Mesenchymal stem cell (in vitro differentiated cells and primary cell): ENCODE data around the gene TEX12.

Experiments
- DNase-seq: peaks from one replicate; pipeline ENCODE4 v3.0.0-alpha.2; 2013
- H2AFZ ChIP-seq: one replicate; pipeline ENCODE4 v1.6.1; 2013; ENCODE audit warnings: low read depth, mild to moderate bottlenecking, control low read depth, inconsistent platforms, low read length, moderate library complexity
- H2AK5ac ChIP-seq: 2 replicates; pipeline ENCODE4 v1.6.1; 2013; ENCODE audit warnings: low read length, moderate library complexity, mild to moderate bottlenecking, inconsistent platforms; ENCODE audit not compliant: severe bottlenecking
- H2BK120ac ChIP-seq: one replicate; pipeline ENCODE4 v1.6.1; 2013; ENCODE audit warnings: low read depth, mild to moderate bottlenecking, inconsistent platforms, low read length, moderate library complexity
- H2BK12ac ChIP-seq, 2 experiments: one replicate each; pipeline ENCODE4 v1.6.1; 2013; ENCODE audit warnings: inconsistent platforms in 2 of 2, low read length in 2 of 2, mild to moderate bottlenecking in 2 of 2, moderate library complexity in 2 of 2, control low read depth in 1 of 2
- H2BK15ac ChIP-seq: one replicate; pipeline ENCODE4 v1.6.1; 2013; ENCODE audit warnings: mild to moderate bottlenecking, low read depth, inconsistent platforms; ENCODE audit not compliant: poor library complexity, severe bottlenecking
- H2BK5ac ChIP-seq: 2 replicates; pipeline ENCODE4 v1.6.1; 2013; ENCODE audit warnings: low read depth, mild to moderate bottlenecking, low read length, control low read depth, inconsistent platforms; ENCODE audit not compliant: poor library complexity, severe bottlenecking
- H3K14ac ChIP-seq, 2 experiments: one replicate each; pipeline ENCODE4 v1.6.1; 2013; ENCODE audit warnings: inconsistent platforms in 2 of 2, low read length in 2 of 2, control low read depth in 1 of 2, mild to moderate bottlenecking in 1 of 2, moderate library complexity in 1 of 2
- H3K18ac ChIP-seq, 2 experiments: one replicate each; pipeline ENCODE4 v1.6.1; 2013; ENCODE audit warnings: inconsistent platforms in 2 of 2, low read length in 2 of 2, control low read depth in 1 of 2, low read depth in 1 of 2, mild to moderate bottlenecking in 1 of 2
- H3K23ac ChIP-seq, 2 experiments: one replicate each; pipeline ENCODE4 v1.6.1; 2013; ENCODE audit warnings: inconsistent platforms in 2 of 2, low read length in 2 of 2, mild to moderate bottlenecking in 2 of 2, moderate library complexity in 2 of 2, control low read depth in 1 of 2
- H3K27ac ChIP-seq: 2 replicates; pipeline ENCODE4 v1.5.1; 2013; ENCODE audit warnings: mild to moderate bottlenecking, moderate library complexity, low read length, control low read depth, inconsistent platforms; ENCODE audit not compliant: poor library complexity, severe bottlenecking
- H3K27me3 ChIP-seq, 2 experiments: 2 replicates each; pipeline versions ENCODE4 v1.6.1 to v1.7.0; 2013; ENCODE audit warnings: low read length in 2 of 2, mild to moderate bottlenecking in 2 of 2, moderate library complexity in 2 of 2, control low read depth in 1 of 2, inconsistent platforms in 1 of 2; ENCODE audit not compliant: control insufficient read depth in 1 of 2, insufficient read depth in 1 of 2
- H3K36me3 ChIP-seq, 2 experiments: 2 replicates each; pipeline versions ENCODE4 v1.6.1 to v1.7.0; 2013; ENCODE audit warnings: low read length in 2 of 2, control low read depth in 1 of 2, inconsistent platforms in 1 of 2, low read depth in 1 of 2, mild to moderate bottlenecking in 1 of 2; ENCODE audit not compliant: insufficient read depth in 2 of 2, control insufficient read depth in 1 of 2
- H3K4ac ChIP-seq, 2 experiments: one replicate each; pipeline ENCODE4 v1.6.1; 2013; ENCODE audit warnings: inconsistent platforms in 2 of 2, low read length in 2 of 2, mild to moderate bottlenecking in 2 of 2, moderate library complexity in 2 of 2, control low read depth in 1 of 2, low read depth in 1 of 2
- H3K4me1 ChIP-seq: 2 replicates; pipeline ENCODE4 v1.6.1; 2013; ENCODE audit warnings: low read depth, low read length, control low read depth; ENCODE audit not compliant: control insufficient read depth, insufficient read depth
- H3K4me2 ChIP-seq: 2 replicates; pipeline ENCODE4 v1.6.1; 2013; ENCODE audit warnings: low read length, mild to moderate bottlenecking, inconsistent platforms; ENCODE audit not compliant: poor library complexity, severe bottlenecking
- H3K4me3 ChIP-seq, 2 experiments: 2 replicates each; pipeline versions ENCODE4 v1.5.1 to v1.7.0; 2013; ENCODE audit warnings: low read length in 2 of 2, mild to moderate bottlenecking in 2 of 2, control low read depth in 1 of 2, low read depth in 1 of 2; ENCODE audit not compliant: insufficient read depth in 1 of 2
- H3K79me1 ChIP-seq: replicated peaks from 2 replicates; pipeline ENCODE4 v1.6.1; 2013; ENCODE audit warnings: mild to moderate bottlenecking, control low read depth, low read length, inconsistent platforms; ENCODE audit not compliant: poor library complexity, severe bottlenecking
- H3K9ac ChIP-seq: 2 replicates; pipeline ENCODE4 v1.7.0; 2013; ENCODE audit warnings: mild to moderate bottlenecking, low read length, moderate library complexity
- H3K9me3 ChIP-seq: 2 replicates; pipeline ENCODE4 v1.7.0; 2013; ENCODE audit warnings: mild to moderate bottlenecking, low read length; ENCODE audit not compliant: control insufficient read depth
- H4K8ac ChIP-seq: one replicate; pipeline ENCODE4 v1.6.1; 2013; ENCODE audit warnings: inconsistent platforms, mild to moderate bottlenecking, low read length, moderate library complexity
- H4K91ac ChIP-seq: one replicate; pipeline ENCODE4 v1.6.1; 2013; ENCODE audit warnings: mild to moderate bottlenecking, low read length, inconsistent platforms
- WGBS: methylation state at CpG from one replicate; pipeline ENCODE4 v1.1.7; 2013; ENCODE audit warnings: mixed read lengths; 5-methylcytosine and 5-hydroxymethylcytosine counted together

The TEX12 gene

GRCh38 chr11:112210890-112211289, 43.7 kb downstream of the TEX12 start:
- no peak overlapping the region for H3K18ac ChIP-seq

GRCh38 chr11:112211536-112211935, 44.4 kb downstream of the TEX12 start:
- Histone ChIP-seq H3K79me1 (no peaks in the 10 kb centered on the region), H4K91ac (no peak overlapping the region), H3K23ac (no peak overlapping the region), H3K4me2 (no peak overlapping the region), H2AFZ (no peak overlapping the region), H4K8ac (no peak overlapping the region), H3K9ac (no peak overlapping the region), H3K18ac (no peak overlapping the region), H2BK5ac (no peak overlapping the region), H2AK5ac (no peak overlapping the region), H3K4me3 (no peak overlapping the region), H2BK120ac (no peak overlapping the region), H3K9me3 (no peaks in the 10 kb centered on the region), H2BK12ac (no peak overlapping the region), H3K27me3 (no peaks in the 10 kb centered on the region), H3K14ac (no peak overlapping the region), H3K36me3 (no peaks in the 10 kb centered on the region), H2BK15ac (no peak overlapping the region), H3K4me1 (no peaks in the 10 kb centered on the region), H3K4ac (no peak overlapping the region), H3K27ac (no peak overlapping the region)
- DNase-seq: peak; percentile 20
- WGBS: no CpG with 5 or more reads among the region's 2 CpGs

More at GRCh38 chr11:112210890-112211289, 43.7 kb downstream of the TEX12 start:
- Histone ChIP-seq H2BK5ac (no peak overlapping the region), H3K14ac (no peak overlapping the region), H2BK120ac (no peak overlapping the region), H2BK15ac (no peak overlapping the region), H4K91ac (no peak overlapping the region), H3K4me1 (no peaks in the 10 kb centered on the region), H2AK5ac (no peak overlapping the region), H3K27ac (no peak overlapping the region), H3K79me1 (no peaks in the 10 kb centered on the region), H3K4me3 (no peak overlapping the region), H3K27me3 (no peaks in the 10 kb centered on the region), H3K9me3 (no peaks in the 10 kb centered on the region), H2BK12ac (no peak overlapping the region), H2AFZ (no peak overlapping the region), H3K9ac (no peak overlapping the region), H3K36me3 (no peaks in the 10 kb centered on the region), H3K4ac (no peak overlapping the region), H3K4me2 (no peak overlapping the region), H3K23ac (no peak overlapping the region), H4K8ac (no peak overlapping the region)
- no peak for DNase-seq
- whole genome bisulfite sequencing: no CpG with 5 or more reads among the region's 1 CpG

GRCh38 chr11:112212290-112212689, 45.1 kb downstream of the TEX12 start:
- Histone ChIP-seq H2BK5ac (no peak overlapping the region), H3K14ac (no peak overlapping the region), H3K4me1 (no peaks in the 10 kb centered on the region), H3K27me3 (no peaks in the 10 kb centered on the region), H2AFZ (no peak overlapping the region), H4K91ac (no peak overlapping the region), H2BK15ac (no peak overlapping the region), H3K79me1 (no peaks in the 10 kb centered on the region), H3K4me2 (no peak overlapping the region), H3K9me3 (no peaks in the 10 kb centered on the region), H3K23ac (no peak overlapping the region), H3K4ac (no peak overlapping the region), H2BK120ac (no peak overlapping the region), H4K8ac (no peak overlapping the region), H3K36me3 (no peaks in the 10 kb centered on the region), H3K27ac (no peak overlapping the region), H3K9ac (no peak overlapping the region), H3K18ac (no peak overlapping the region), H2AK5ac (no peak overlapping the region), H3K4me3 (no peak overlapping the region), H2BK12ac (no peak overlapping the region)
- WGBS: no CpG with 5 or more reads among the region's 3 CpGs
- no peak for DNase-seq

- Histone ChIP-seq H2BK15ac (no peak overlapping the region), H3K4ac (no peak overlapping the region), H2AK5ac (no peak overlapping the region), H3K9ac (no peak overlapping the region), H4K8ac (no peak overlapping the region), H3K9me3 (no peaks in the 10 kb centered on the region), H3K27ac (no peak overlapping the region), H3K4me2 (no peak overlapping the region), H2BK5ac (no peak overlapping the region), H3K4me3 (no peak overlapping the region), H3K18ac (no peak overlapping the region), H3K36me3 (no peaks in the 10 kb centered on the region), H2BK120ac (no peak overlapping the region), H2AFZ (no peak overlapping the region), H3K14ac (no peak overlapping the region), H3K27me3 (no peaks in the 10 kb centered on the region), H3K79me1 (no peaks in the 10 kb centered on the region), H4K91ac (no peak overlapping the region), H3K23ac (no peak overlapping the region), H3K4me1 (no peaks in the 10 kb centered on the region), H2BK12ac (no peak overlapping the region)
- peak; percentile 54 for DNase-seq
Measured at GRCh38 chr11:112212710-112213109, 45.5 kb downstream of the TEX12 start.
